ENCODE measurements around the gene CAND2.

Gene CAND2

GRCh38 chr3:12758025-12758781 lies 38.3 kb upstream of the CAND2 start:
- peak; percentile 47; the same call in 1 of the 2 replicates for TF ChIP-seq CEBPB (IDR thresholded peaks at IDR 0.05)
- no peak for TF ChIP-seq FOXM1 (IDR thresholded peaks at IDR 0.05; ENCODE audit: borderline replicate concordance, low read depth)
- TF ChIP-seq ZBTB7A (IDR thresholded peaks at IDR 0.05; ENCODE audit: low read depth), result no peak
- TF ChIP-seq RAD21 (IDR thresholded peaks at IDR 0.05; ENCODE audit: low read depth), result no peak
- no peak for TF ChIP-seq REST (IDR thresholded peaks at IDR 0.05; ENCODE audit: low read depth)
- no peak for TF ChIP-seq EGR1 (IDR thresholded peaks at IDR 0.05)
- no peak for TF ChIP-seq CREB1 (IDR thresholded peaks at IDR 0.05; ENCODE audit: low read depth)
- TF ChIP-seq EP300 (IDR thresholded peaks at IDR 0.05; ENCODE audit: borderline replicate concordance), result no peak
- TF ChIP-seq TCF12 (IDR thresholded peaks at IDR 0.05; ENCODE audit: low read depth), result no peak
- no peak for TF ChIP-seq USF1 (IDR thresholded peaks at IDR 0.05)
- no peak for TF ChIP-seq YY1 (IDR thresholded peaks at IDR 0.05; ENCODE audit: low read depth)
- TF ChIP-seq NFIC (IDR thresholded peaks at IDR 0.05), result peak; percentile 54

GRCh38 chr3:12759097-12759679 lies 37.3 kb upstream of the CAND2 start, which contains the start of gene TMEM40:
TMEM40 (minus strand) TSS chr3:12759259; CDS start chr3:12749832, 9,427 bp downstream.
- TF ChIP-seq MAX (IDR thresholded peaks at IDR 0.05), result 0 out of 2 replicates have a peak, but pooled peaks have one; percentile 22
- TF ChIP-seq TEAD4 (IDR thresholded peaks at IDR 0.05), result no peak

GRCh38 chr3:12759693-12760565 lies 36.6 kb upstream of the CAND2 start:
- TF ChIP-seq TCF12 (IDR thresholded peaks at IDR 0.05; ENCODE audit: low read depth) (no peak), NFIC (IDR thresholded peaks at IDR 0.05) (no peak), EP300 (IDR thresholded peaks at IDR 0.05; ENCODE audit: borderline replicate concordance) (no peak), MAX (IDR thresholded peaks at IDR 0.05) (no peak), CEBPB (IDR thresholded peaks at IDR 0.05) (no peak), TAF1 (IDR thresholded peaks at IDR 0.05; ENCODE audit: low read depth) (no peak), YY1 (IDR thresholded peaks at IDR 0.05; ENCODE audit: low read depth) (no peak), CREB1 (IDR thresholded peaks at IDR 0.05; ENCODE audit: low read depth) (no peak)

- TF ChIP-seq USF1 (IDR thresholded peaks at IDR 0.05) (no peak), MAX (IDR thresholded peaks at IDR 0.05) (no peak), CEBPB (IDR thresholded peaks at IDR 0.05) (no peak), TAF1 (IDR thresholded peaks at IDR 0.05; ENCODE audit: low read depth) (no peak), YY1 (IDR thresholded peaks at IDR 0.05; ENCODE audit: low read depth) (no peak), FOXM1 (IDR thresholded peaks at IDR 0.05; ENCODE audit: borderline replicate concordance, low read depth) (no peak), CREB1 (IDR thresholded peaks at IDR 0.05; ENCODE audit: low read depth) (no peak), ZBTB7A (IDR thresholded peaks at IDR 0.05; ENCODE audit: low read depth) (no peak), EP300 (IDR thresholded peaks at IDR 0.05; ENCODE audit: borderline replicate concordance) (no peak)
Measured at GRCh38 chr3:12764171-12764776, 32.2 kb upstream of the CAND2 start.

GRCh38 chr3:12766541-12766940 lies 29.9 kb upstream of the CAND2 start:
- TF ChIP-seq TAF1 (IDR thresholded peaks at IDR 0.05; ENCODE audit: low read depth) (no peak), CEBPB (IDR thresholded peaks at IDR 0.05) (no peak), CREB1 (IDR thresholded peaks at IDR 0.05; ENCODE audit: low read depth) (no peak), USF1 (IDR thresholded peaks at IDR 0.05) (no peak), FOXM1 (IDR thresholded peaks at IDR 0.05; ENCODE audit: borderline replicate concordance, low read depth) (no peak), RAD21 (IDR thresholded peaks at IDR 0.05; ENCODE audit: low read depth) (no peak), EGR1 (IDR thresholded peaks at IDR 0.05) (no peak), TEAD4 (IDR thresholded peaks at IDR 0.05) (no peak), YY1 (IDR thresholded peaks at IDR 0.05; ENCODE audit: low read depth) (no peak), REST (IDR thresholded peaks at IDR 0.05; ENCODE audit: low read depth) (no peak), MAX (IDR thresholded peaks at IDR 0.05) (no peak), TCF12 (IDR thresholded peaks at IDR 0.05; ENCODE audit: low read depth) (no peak), ZBTB7A (IDR thresholded peaks at IDR 0.05; ENCODE audit: low read depth) (no peak), EP300 (IDR thresholded peaks at IDR 0.05; ENCODE audit: borderline replicate concordance) (no peak), NFIC (IDR thresholded peaks at IDR 0.05) (no peak)
